SK-N-MC (cell line): ENCODE data around the gene NOM1.

Experiments
- EZH2 ChIP-seq: fragments of 200-600 bp; sonication (generic); IDR thresholded peaks from one replicate; pipeline ENCODE4 v1.6.1; 2017; ENCODE audit warnings: antibody characterized with exemption
- FOXP2 ChIP-seq: optimal IDR thresholded peaks from 2 replicates; pipeline ENCODE3; 2011; ENCODE audit warnings: mild to moderate bottlenecking, moderate library complexity; ENCODE audit not compliant: insufficient read depth; ENCODE audit errors: extremely low read length, control extremely low read depth
- POLR2AphosphoS5 ChIP-seq: IDR thresholded peaks from 2 replicates; pipeline ENCODE4 v1.6.1; 2012; ENCODE audit warnings: mild to moderate bottlenecking, low read depth, low read length, borderline replicate concordance

GRCh38 chr7:157020514-157021070 is 71.1 kb downstream of the NOM1 start:
- TF ChIP-seq EZH2 (peak; percentile 95), POLR2AphosphoS5 (no peak), FOXP2 (no peak)
